IMR-90 (cell line): ENCODE results near the gene LPXN. TPM values are rescaled to one million over a fixed set of nuclear protein-coding genes. Genes with fewer than 3 reads are reported as not detected.
A peak's percentile ranks its signal among the peaks of the same experiment; 100 is the strongest.

ENCODE experiments used
- ATAC-seq: fragments of 200-7000 bp; cut with Tn5 transposase; 2 replicates; pipeline ENCODE4 v1.9.1; 2020; ENCODE audit warnings: low read depth, mild to moderate bottlenecking, moderate library complexity
- BruUV-seq: library from RNA; stranded (reverse); fragments of 400-500 nt; replicated peaks from 2 replicates; lab custom pipeline; 2021; lab: Mats Ljungman, UMichigan
- CTCF ChIA-PET: fragments of 300-600 bp; formaldehyde crosslinking; extraction: SDS; loops from one replicate; lab custom pipeline; 2021; ENCODE audit warnings: antibody characterized with exemption; lab: Yijun Ruan, JAX
- POLR2A ChIA-PET: fragments of 300-600 bp; sonication (Branson Sonifier 250); formaldehyde crosslinking; loops from one replicate; lab custom pipeline; 2022; ENCODE audit warnings: antibody characterized with exemption; ENCODE audit not compliant: unreplicated experiment; lab: Charles Lee
- DNase-seq: peaks from one replicate; pipeline ENCODE4 v3.0.0; 2013
- H2AFZ ChIP-seq: replicated peaks from 2 replicates; pipeline ENCODE3; 2013; ENCODE audit warnings: low read length, mild to moderate bottlenecking; ENCODE audit not compliant: poor library complexity
- H2AK5ac ChIP-seq: 2 replicates; pipeline ENCODE4 v1.6.1; 2013; ENCODE audit warnings: low read depth, low read length, inconsistent platforms
- H2AK9ac ChIP-seq: replicated peaks from 2 replicates; pipeline ENCODE3; 2013; ENCODE audit warnings: mild to moderate bottlenecking, low read depth, low read length, moderate library complexity; ENCODE audit not compliant: poor library complexity
- H2BK120ac ChIP-seq: 2 replicates; pipeline ENCODE4 v1.6.1; 2013; ENCODE audit warnings: low read depth, low read length, inconsistent platforms
- H2BK15ac ChIP-seq: 3 replicates; pipeline ENCODE4 v1.6.1; 2013; ENCODE audit warnings: low read depth, low read length, inconsistent platforms
- H2BK20ac ChIP-seq: 2 replicates; pipeline ENCODE4 v1.6.1; 2013; ENCODE audit warnings: low read depth, mild to moderate bottlenecking, inconsistent platforms, low read length, moderate library complexity
- H2BK5ac ChIP-seq: 2 replicates; pipeline ENCODE4 v1.6.1; 2013; ENCODE audit warnings: mild to moderate bottlenecking, low read depth, low read length, inconsistent platforms; ENCODE audit not compliant: poor library complexity, severe bottlenecking
- H3K14ac ChIP-seq: replicated peaks from 2 replicates; pipeline ENCODE4 v1.6.1; 2013; ENCODE audit warnings: low read depth, low read length, inconsistent platforms
- H3K18ac ChIP-seq: 2 replicates; pipeline ENCODE4 v1.6.1; 2013; ENCODE audit warnings: low read depth, low read length, control low read depth
- H3K23ac ChIP-seq: 2 replicates; pipeline ENCODE4 v1.6.1; 2013; ENCODE audit warnings: low read depth, low read length, inconsistent platforms
- H3K27ac ChIP-seq: 2 replicates; pipeline ENCODE4 v1.5.1; 2013; ENCODE audit warnings: mild to moderate bottlenecking, control low read depth, low read length; ENCODE audit not compliant: insufficient read depth
- H3K27me3 ChIP-seq: 2 replicates; pipeline ENCODE4 v1.6.1; 2013; ENCODE audit warnings: low read length; ENCODE audit not compliant: control insufficient read depth, insufficient read depth
- H3K36me3 ChIP-seq: 2 replicates; pipeline ENCODE4 v1.6.1; 2013; ENCODE audit warnings: low read length, mixed read lengths; ENCODE audit not compliant: control insufficient read depth, insufficient read depth
- H3K4ac ChIP-seq: 2 replicates; pipeline ENCODE4 v1.6.1; 2013; ENCODE audit warnings: low read depth, low read length, inconsistent platforms
- H3K4me1 ChIP-seq: 2 replicates; pipeline ENCODE4 v1.6.1; 2013; ENCODE audit warnings: low read length, mixed read lengths; ENCODE audit not compliant: control insufficient read depth, insufficient read depth
- H3K4me2 ChIP-seq: 2 replicates; pipeline ENCODE4 v1.6.1; 2013; ENCODE audit warnings: low read depth, mild to moderate bottlenecking, control low read depth, low read length, moderate library complexity
- H3K4me3 ChIP-seq: 2 replicates; pipeline ENCODE4 v1.5.1; 2013; ENCODE audit warnings: low read depth, mild to moderate bottlenecking, control low read depth, low read length, moderate library complexity; ENCODE audit not compliant: insufficient read depth
- H3K56ac ChIP-seq: 2 replicates; pipeline ENCODE4 v1.6.1; 2013; ENCODE audit warnings: low read length, inconsistent platforms; ENCODE audit not compliant: insufficient read depth; ENCODE audit errors: extremely low read depth
- H3K79me1 ChIP-seq, 2 experiments: 2 replicates each; pipeline ENCODE4 v1.6.1; 2013; ENCODE audit warnings: low read length in 2 of 2, inconsistent platforms in 1 of 2, low read depth in 1 of 2
- H3K9ac ChIP-seq: 2 replicates; pipeline ENCODE4 v1.6.1; 2013; ENCODE audit warnings: low read depth, low read length, control low read depth
- H3K9me1 ChIP-seq: 2 replicates; pipeline ENCODE4 v1.6.1; 2013; ENCODE audit warnings: low read length, inconsistent platforms; ENCODE audit not compliant: insufficient read depth
- H3K9me3 ChIP-seq: 2 replicates; pipeline ENCODE4 v1.6.1; 2013; ENCODE audit warnings: low read length; ENCODE audit not compliant: control insufficient read depth, insufficient read depth
- H4K20me1 ChIP-seq: 2 replicates; pipeline ENCODE4 v1.6.1; 2013; ENCODE audit warnings: low read length, inconsistent platforms; ENCODE audit not compliant: insufficient read depth
- H4K5ac ChIP-seq: 2 replicates; pipeline ENCODE4 v1.6.1; 2013; ENCODE audit warnings: mild to moderate bottlenecking, low read depth, low read length, control low read depth
- H4K8ac ChIP-seq, 2 experiments: 2 replicates each; pipeline ENCODE4 v1.6.1; 2013; ENCODE audit warnings: low read depth in 2 of 2, low read length in 2 of 2, control low read depth in 1 of 2, inconsistent platforms in 1 of 2
- H4K91ac ChIP-seq: 2 replicates; pipeline ENCODE4 v1.6.1; 2013; ENCODE audit warnings: low read depth, low read length, inconsistent platforms; ENCODE audit not compliant: insufficient read depth
- BHLHE40 ChIP-seq: fragments of 150-350 bp; IDR thresholded peaks from 2 replicates; pipeline ENCODE4 v1.6.1; 2016; ENCODE audit warnings: mild to moderate bottlenecking, low read depth, low read length
- CEBPB ChIP-seq: IDR thresholded peaks from 2 replicates; pipeline ENCODE4 v1.6.1; 2012; ENCODE audit warnings: low read depth, low read length, improper control_type of control experiment
- CHD1 ChIP-seq: IDR thresholded peaks from 2 replicates; pipeline ENCODE4 v1.6.1; 2012; ENCODE audit warnings: low read depth, low read length, improper control_type of control experiment
- FOS ChIP-seq: fragments of 150-350 bp; IDR thresholded peaks from 2 replicates; pipeline ENCODE4 v1.6.1; 2016; ENCODE audit warnings: low read depth, low read length
- MAZ ChIP-seq: IDR thresholded peaks from 2 replicates; pipeline ENCODE4 v1.6.1; 2012; ENCODE audit warnings: low read depth, mild to moderate bottlenecking, low read length, improper control_type of control experiment, moderate library complexity, borderline replicate concordance
- MXI1 ChIP-seq: IDR thresholded peaks from 2 replicates; pipeline ENCODE4 v1.6.1; 2012; ENCODE audit warnings: low read depth, mild to moderate bottlenecking, low read length, moderate library complexity, borderline replicate concordance
- NFE2L2 ChIP-seq: fragments of 150-350 bp; IDR thresholded peaks from 2 replicates; pipeline ENCODE4 v1.6.1; 2016; ENCODE audit warnings: low read depth, mild to moderate bottlenecking, low read length
- POLR2A ChIP-seq: IDR thresholded peaks from 2 replicates; pipeline ENCODE4 v1.6.1; 2012; ENCODE audit warnings: mild to moderate bottlenecking, low read depth, low read length
- RCOR1 ChIP-seq: IDR thresholded peaks from 2 replicates; pipeline ENCODE4 v1.6.1; 2012; ENCODE audit warnings: mild to moderate bottlenecking, low read length, improper control_type of control experiment; ENCODE audit not compliant: insufficient replicate concordance
- RFX5 ChIP-seq: IDR thresholded peaks from 2 replicates; pipeline ENCODE4 v1.8.0; 2012; ENCODE audit warnings: low read depth, mild to moderate bottlenecking, low read length, moderate library complexity
- SMC3 ChIP-seq: fragments of 150-350 bp; IDR thresholded peaks from 2 replicates; pipeline ENCODE4 v1.6.1; 2016; ENCODE audit warnings: low read depth, mild to moderate bottlenecking, antibody characterized with exemption, low read length, moderate library complexity
- WGBS, 2 experiments: methylation state at CpG; one replicate each; pipeline versions ENCODE4 v1.1.5 to v1.1.7; 2013; ENCODE audit warnings: missing lambda C conversion rate in 2 of 2; ENCODE audit not compliant: insufficient read length in 1 of 2; ENCODE audit errors: extremely low coverage in 2 of 2; 5-methylcytosine and 5-hydroxymethylcytosine counted together
- dilution Hi-C: fragments of 300-500 bp; cut with HindIII; formaldehyde crosslinking; loops from one replicate; pipeline ENCODE4 v1.14.3; 2018; ENCODE audit warnings: low sequenced_read_pairs; ENCODE audit not compliant: unreplicated experiment
- in situ Hi-C: fragments of 300-500 bp; cut with MboI; formaldehyde crosslinking; loops from 3 replicates; pipeline ENCODE4 v1.14.3; 2019; ENCODE audit warnings: low sequenced_read_pairs, inconsistent platforms, mixed read lengths
- intact Hi-C: fragments of 100-400 bp; cut with micrococcal nuclease; formaldehyde crosslinking; loops from 2 replicates; pipeline ENCODE4 v1.10.0; 2022
- polyA plus RNA-seq, 3 experiments: library from polyadenylated mRNA; depleted of rRNA; stranded (reverse); fragments of >200 nt; gene quantifications; 2 replicates each; pipeline ENCODE4 v1.2.3, GENCODE V29; 2012; ENCODE audit warnings: low replicate concordance in 1 of 3
- total RNA-seq: library from RNA; depleted of rRNA; stranded (reverse); fragments of >200 nt; gene quantifications from 2 replicates; pipeline ENCODE4 v1.2.3, GENCODE V29; 2012
- TF ChIP-seq, protein P1 (sequence below): conservative IDR thresholded peaks from 2 replicates; pipeline ENCODE4 v1.5.1; 2012; ENCODE audit warnings: mild to moderate bottlenecking, low read depth, low read length, improper control_type of control experiment

Gene LPXN
- total and polyA plus RNA-seq, 2 of the 4 experiments (the other 2 are of a cell fraction): 13.4 to 15.7 TPM

DNA sequence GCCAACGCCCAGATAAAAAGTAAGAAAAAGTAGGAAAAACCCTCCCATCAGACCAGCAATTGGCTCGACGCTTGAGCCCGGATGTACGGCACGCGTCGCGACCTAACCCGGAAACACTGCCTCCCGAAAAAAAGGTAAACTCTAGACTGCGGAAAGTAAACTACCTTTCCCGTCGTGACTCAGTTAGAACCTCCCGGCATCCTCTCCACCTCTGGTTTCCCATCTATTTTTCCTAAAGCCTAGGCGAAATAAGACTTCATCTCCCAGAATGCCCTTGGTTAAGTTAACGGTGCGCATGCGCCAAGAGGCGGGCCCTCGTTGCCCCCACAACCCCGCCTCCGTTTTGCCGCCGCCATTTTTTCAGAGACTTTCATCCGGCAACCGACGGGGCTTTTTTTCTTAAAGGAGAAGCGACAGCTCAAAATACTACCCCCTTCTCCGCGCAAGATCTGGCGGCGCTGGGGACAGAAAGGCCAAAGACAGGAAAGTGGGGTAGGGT is 2.5 kb upstream of the LPXN start (continued):
- TF ChIP-seq MXI1: no peak

DNA sequence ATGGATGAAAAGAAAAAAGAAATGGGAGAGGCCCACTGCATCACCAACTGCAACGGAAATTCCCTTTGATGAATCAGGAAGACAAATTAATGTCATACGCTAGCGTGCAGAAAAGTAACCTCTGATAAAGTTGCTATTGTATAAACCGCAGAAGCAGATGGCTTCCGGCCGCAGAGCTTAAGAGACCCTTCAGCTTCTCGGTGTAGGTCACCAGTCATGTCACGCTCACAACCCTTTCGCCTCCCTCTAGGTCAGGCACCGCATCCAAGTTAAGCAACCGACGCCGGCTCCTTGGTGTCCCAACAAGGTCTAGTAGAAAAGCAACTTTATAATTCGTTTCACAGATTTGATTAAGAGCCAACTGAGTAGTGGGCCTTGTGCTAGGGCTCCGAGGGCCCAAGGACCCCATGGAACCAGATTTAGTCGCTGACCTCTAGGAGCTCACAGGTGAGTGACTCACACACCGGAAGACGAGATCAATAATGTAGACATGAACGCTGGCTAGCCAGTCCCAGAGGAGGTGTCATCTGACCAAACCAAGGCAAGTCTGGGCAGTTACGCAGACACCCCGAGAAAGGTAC is 2.0 kb upstream of the LPXN start:
- dilution Hi-C loops: no loop called here
- BruUV-seq: TSS peak; percentile 68

More for the DNA sequence above, 2.0 kb upstream of the LPXN start:
- Histone ChIP-seq H3K27me3 (no peaks in the 10 kb centered on the region), H2BK120ac (peak overlapping the region; percentile 91), H4K5ac (peak overlapping the region; percentile 91), H4K8ac (peak overlapping the region; percentile 88 to 93), H2AK5ac (peak overlapping the region; percentile 94), H3K4me3 (peak overlapping the region; percentile 61), H2BK15ac (peak overlapping the region; percentile 51; the same call in 1 of the 3 replicates), H3K4me1 (peaks cover 15% of the 10 kb centered on the region), H2BK20ac (peak overlapping the region; percentile 54), H3K4me2 (peak overlapping the region; percentile 74), H3K18ac (peak overlapping the region; percentile 78), H3K23ac (peak overlapping the region; percentile 88), H3K36me3 (no peaks in the 10 kb centered on the region), H2AK9ac (peak overlapping the region; percentile 100), H3K9me3 (no peaks in the 10 kb centered on the region), H3K4ac (peak overlapping the region; percentile 98), H4K20me1 (peaks cover 7% of the 10 kb centered on the region), H3K79me1 (peaks cover 8 to 27% of the 10 kb centered on the region in 2 experiments; a peak in 3 of 4 replicates), H2BK5ac (peak overlapping the region; percentile 94), H3K9me1 (peaks cover 5% of the 10 kb centered on the region; the same call in 1 of the 2 replicates), H3K56ac (peak overlapping the region; percentile 99), H3K27ac (peak overlapping the region; percentile 92), H2AFZ (peak overlapping the region; percentile 85), H3K9ac (peak overlapping the region; percentile 89), H4K91ac (peak overlapping the region; percentile 94), H3K14ac (peak overlapping the region; percentile 94)
- TF ChIP-seq SMC3: no peak
- TF ChIP-seq MAZ: peak; percentile 16; the same call in 1 of the 2 replicates
- no peak for TF ChIP-seq RCOR1
- TF ChIP-seq FOS: peak; percentile 85
- TF ChIP-seq CEBPB: peak; percentile 82
- TF ChIP-seq RFX5: no peak
- peak; percentile 80; the same call in 1 of the 2 replicates for TF ChIP-seq CHD1
- TF ChIP-seq, protein P1, sequence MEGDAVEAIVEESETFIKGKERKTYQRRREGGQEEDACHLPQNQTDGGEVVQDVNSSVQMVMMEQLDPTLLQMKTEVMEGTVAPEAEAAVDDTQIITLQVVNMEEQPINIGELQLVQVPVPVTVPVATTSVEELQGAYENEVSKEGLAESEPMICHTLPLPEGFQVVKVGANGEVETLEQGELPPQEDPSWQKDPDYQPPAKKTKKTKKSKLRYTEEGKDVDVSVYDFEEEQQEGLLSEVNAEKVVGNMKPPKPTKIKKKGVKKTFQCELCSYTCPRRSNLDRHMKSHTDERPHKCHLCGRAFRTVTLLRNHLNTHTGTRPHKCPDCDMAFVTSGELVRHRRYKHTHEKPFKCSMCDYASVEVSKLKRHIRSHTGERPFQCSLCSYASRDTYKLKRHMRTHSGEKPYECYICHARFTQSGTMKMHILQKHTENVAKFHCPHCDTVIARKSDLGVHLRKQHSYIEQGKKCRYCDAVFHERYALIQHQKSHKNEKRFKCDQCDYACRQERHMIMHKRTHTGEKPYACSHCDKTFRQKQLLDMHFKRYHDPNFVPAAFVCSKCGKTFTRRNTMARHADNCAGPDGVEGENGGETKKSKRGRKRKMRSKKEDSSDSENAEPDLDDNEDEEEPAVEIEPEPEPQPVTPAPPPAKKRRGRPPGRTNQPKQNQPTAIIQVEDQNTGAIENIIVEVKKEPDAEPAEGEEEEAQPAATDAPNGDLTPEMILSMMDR: no peak
- TF ChIP-seq POLR2A: peak; percentile 91
- TF ChIP-seq BHLHE40: peak; percentile 81
- peak; percentile 29; the same call in 1 of the 2 replicates for TF ChIP-seq NFE2L2
- peak; percentile 97 for DNase-seq
- POLR2A ChIA-PET: interaction anchor here (1.0 kb wide), 1 partner anchor 52 kb away, joined by 4 read pairs; no protein-coding TSS in a partner anchor
- ATAC-seq: no peak; the same call in 1 of the 2 replicates
- intact Hi-C loops (loop anchor here (1.0 to 10.0 kb wide), 6 partner anchors 53 to 977 kb away; partner anchors contain the start of gene FAM111A), in situ Hi-C loops (loop anchor here (5.0 to 25.0 kb wide), 3 partner anchors 50 to 985 kb away; no protein-coding TSS in a partner anchor)
- CTCF ChIA-PET: interaction anchor here (0.5 to 2.3 kb wide), 6 partner anchors 9 to 1018 kb away, joined by 3 to 25 read pairs (median 4); partner anchors contain the start of gene DTX4
- WGBS, 2 experiments: 0% methylated on average over 9 of the region's 21 CpGs; no CpG with 5 or more reads in 1 of the 2 experiments
